GM19099 (cell line): ENCODE measurements around the gene EVA1B.

Experiments used
- POLR2A ChIP-seq: IDR thresholded peaks from 3 replicates; pipeline ENCODE4 v1.6.1; 2011; ENCODE audit warnings: low read depth; ENCODE audit not compliant: insufficient read length; ENCODE audit errors: extremely low read depth

The EVA1B gene

DNA sequence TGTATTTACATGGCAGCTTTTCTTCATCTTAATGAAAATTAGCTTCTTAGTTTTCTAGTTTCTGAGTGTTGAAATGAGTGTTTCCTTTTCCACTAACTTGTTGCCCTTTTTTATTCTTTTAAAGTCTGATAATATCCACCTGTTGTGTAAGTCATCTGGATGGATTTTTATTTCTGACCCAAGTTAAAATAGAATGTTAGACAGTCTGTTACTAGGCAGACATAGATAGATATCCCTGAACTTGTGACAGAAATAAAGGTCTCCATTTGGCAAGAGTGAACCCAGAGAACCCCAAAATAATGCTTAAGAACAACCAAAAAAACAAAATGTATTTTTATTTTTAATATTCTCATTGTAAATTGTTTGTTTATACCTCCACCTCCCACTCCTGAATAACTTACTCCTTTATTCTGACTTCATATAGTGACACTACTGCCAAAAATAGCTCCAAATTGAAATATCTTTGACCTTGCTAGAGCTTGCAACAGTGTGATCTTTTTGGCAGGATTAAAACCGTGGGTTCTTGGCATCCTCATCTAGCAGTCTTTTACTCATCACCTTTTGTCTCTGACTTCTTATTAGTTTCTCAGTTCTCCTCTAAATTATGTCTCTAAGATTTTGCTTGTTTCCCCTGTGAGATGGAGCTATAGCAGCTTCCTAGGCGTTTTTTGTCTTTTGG is 44.2 kb downstream of the EVA1B start:
- no peak for TF ChIP-seq POLR2A

DNA sequence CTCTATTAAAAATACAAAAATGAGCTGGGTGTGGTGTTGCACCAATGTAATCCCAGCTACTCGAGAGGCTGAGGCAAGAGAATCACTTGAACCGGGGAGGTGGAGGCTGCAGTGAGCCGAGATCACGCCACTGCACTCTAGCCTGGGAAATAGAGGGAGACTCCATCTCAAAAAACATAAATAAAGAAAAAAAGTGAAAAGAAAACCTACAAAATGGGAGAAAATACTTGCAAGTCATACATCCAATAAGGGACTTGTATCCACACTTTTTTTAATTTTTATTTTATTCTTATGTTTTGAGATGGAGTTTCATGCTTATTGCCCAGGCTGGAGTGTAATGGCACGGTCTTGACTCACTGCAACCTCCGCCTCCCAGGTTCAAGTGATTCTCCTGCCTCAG is 46.8 kb downstream of the EVA1B start:
- no peak for TF ChIP-seq POLR2A

- no peak for TF ChIP-seq POLR2A
These were observed 49.2 kb downstream of the EVA1B start for GRCh38 chr1:36274201-36274600.

GRCh38 chr1:36273024-36273423 is 50.4 kb downstream of the EVA1B start:
- TF ChIP-seq POLR2A, result no peak
